IMR-90 (cell line): ENCODE measurements around the gene SARS2. TPM values are rescaled to one million over a fixed set of nuclear protein-coding genes. Genes with fewer than 3 reads are reported as not detected.

Experiments used
- ATAC-seq: fragments of 200-7000 bp; cut with Tn5 transposase; 2 replicates; pipeline ENCODE4 v1.9.1; 2020; ENCODE audit warnings: low read depth, mild to moderate bottlenecking, moderate library complexity
- BruUV-seq: library from RNA; stranded (reverse); fragments of 400-500 nt; replicated peaks from 2 replicates; lab custom pipeline; 2021; lab: Mats Ljungman, UMichigan
- CTCF ChIA-PET: fragments of 300-600 bp; formaldehyde crosslinking; extraction: SDS; loops from one replicate; lab custom pipeline; 2021; ENCODE audit warnings: antibody characterized with exemption; lab: Yijun Ruan, JAX
- POLR2A ChIA-PET: fragments of 300-600 bp; sonication (Branson Sonifier 250); formaldehyde crosslinking; loops from one replicate; lab custom pipeline; 2022; ENCODE audit warnings: antibody characterized with exemption; ENCODE audit not compliant: unreplicated experiment; lab: Charles Lee
- DNase-seq: peaks from one replicate; pipeline ENCODE4 v3.0.0; 2013
- H2AFZ ChIP-seq: replicated peaks from 2 replicates; pipeline ENCODE3; 2013; ENCODE audit warnings: low read length, mild to moderate bottlenecking; ENCODE audit not compliant: poor library complexity
- H2AK5ac ChIP-seq: 2 replicates; pipeline ENCODE4 v1.6.1; 2013; ENCODE audit warnings: low read depth, low read length, inconsistent platforms
- H2AK9ac ChIP-seq: replicated peaks from 2 replicates; pipeline ENCODE3; 2013; ENCODE audit warnings: mild to moderate bottlenecking, low read depth, low read length, moderate library complexity; ENCODE audit not compliant: poor library complexity
- H2BK120ac ChIP-seq: 2 replicates; pipeline ENCODE4 v1.6.1; 2013; ENCODE audit warnings: low read depth, low read length, inconsistent platforms
- H2BK15ac ChIP-seq: 3 replicates; pipeline ENCODE4 v1.6.1; 2013; ENCODE audit warnings: low read depth, low read length, inconsistent platforms
- H2BK20ac ChIP-seq: 2 replicates; pipeline ENCODE4 v1.6.1; 2013; ENCODE audit warnings: low read depth, mild to moderate bottlenecking, inconsistent platforms, low read length, moderate library complexity
- H2BK5ac ChIP-seq: 2 replicates; pipeline ENCODE4 v1.6.1; 2013; ENCODE audit warnings: mild to moderate bottlenecking, low read depth, low read length, inconsistent platforms; ENCODE audit not compliant: poor library complexity, severe bottlenecking
- H3K14ac ChIP-seq: replicated peaks from 2 replicates; pipeline ENCODE4 v1.6.1; 2013; ENCODE audit warnings: low read depth, low read length, inconsistent platforms
- H3K18ac ChIP-seq: 2 replicates; pipeline ENCODE4 v1.6.1; 2013; ENCODE audit warnings: low read depth, low read length, control low read depth
- H3K23ac ChIP-seq: 2 replicates; pipeline ENCODE4 v1.6.1; 2013; ENCODE audit warnings: low read depth, low read length, inconsistent platforms
- H3K27ac ChIP-seq: 2 replicates; pipeline ENCODE4 v1.5.1; 2013; ENCODE audit warnings: mild to moderate bottlenecking, control low read depth, low read length; ENCODE audit not compliant: insufficient read depth
- H3K27me3 ChIP-seq: 2 replicates; pipeline ENCODE4 v1.6.1; 2013; ENCODE audit warnings: low read length; ENCODE audit not compliant: control insufficient read depth, insufficient read depth
- H3K36me3 ChIP-seq: 2 replicates; pipeline ENCODE4 v1.6.1; 2013; ENCODE audit warnings: low read length, mixed read lengths; ENCODE audit not compliant: control insufficient read depth, insufficient read depth
- H3K4ac ChIP-seq: 2 replicates; pipeline ENCODE4 v1.6.1; 2013; ENCODE audit warnings: low read depth, low read length, inconsistent platforms
- H3K4me1 ChIP-seq: 2 replicates; pipeline ENCODE4 v1.6.1; 2013; ENCODE audit warnings: low read length, mixed read lengths; ENCODE audit not compliant: control insufficient read depth, insufficient read depth
- H3K4me2 ChIP-seq: 2 replicates; pipeline ENCODE4 v1.6.1; 2013; ENCODE audit warnings: low read depth, mild to moderate bottlenecking, control low read depth, low read length, moderate library complexity
- H3K4me3 ChIP-seq: 2 replicates; pipeline ENCODE4 v1.5.1; 2013; ENCODE audit warnings: low read depth, mild to moderate bottlenecking, control low read depth, low read length, moderate library complexity; ENCODE audit not compliant: insufficient read depth
- H3K56ac ChIP-seq: 2 replicates; pipeline ENCODE4 v1.6.1; 2013; ENCODE audit warnings: low read length, inconsistent platforms; ENCODE audit not compliant: insufficient read depth; ENCODE audit errors: extremely low read depth
- H3K79me1 ChIP-seq, 2 experiments: 2 replicates each; pipeline ENCODE4 v1.6.1; 2013; ENCODE audit warnings: low read length in 2 of 2, inconsistent platforms in 1 of 2, low read depth in 1 of 2
- H3K9ac ChIP-seq: 2 replicates; pipeline ENCODE4 v1.6.1; 2013; ENCODE audit warnings: low read depth, low read length, control low read depth
- H3K9me1 ChIP-seq: 2 replicates; pipeline ENCODE4 v1.6.1; 2013; ENCODE audit warnings: low read length, inconsistent platforms; ENCODE audit not compliant: insufficient read depth
- H3K9me3 ChIP-seq: 2 replicates; pipeline ENCODE4 v1.6.1; 2013; ENCODE audit warnings: low read length; ENCODE audit not compliant: control insufficient read depth, insufficient read depth
- H4K20me1 ChIP-seq: 2 replicates; pipeline ENCODE4 v1.6.1; 2013; ENCODE audit warnings: low read length, inconsistent platforms; ENCODE audit not compliant: insufficient read depth
- H4K5ac ChIP-seq: 2 replicates; pipeline ENCODE4 v1.6.1; 2013; ENCODE audit warnings: mild to moderate bottlenecking, low read depth, low read length, control low read depth
- H4K8ac ChIP-seq, 2 experiments: 2 replicates each; pipeline ENCODE4 v1.6.1; 2013; ENCODE audit warnings: low read depth in 2 of 2, low read length in 2 of 2, control low read depth in 1 of 2, inconsistent platforms in 1 of 2
- H4K91ac ChIP-seq: 2 replicates; pipeline ENCODE4 v1.6.1; 2013; ENCODE audit warnings: low read depth, low read length, inconsistent platforms; ENCODE audit not compliant: insufficient read depth
- BHLHE40 ChIP-seq: fragments of 150-350 bp; IDR thresholded peaks from 2 replicates; pipeline ENCODE4 v1.6.1; 2016; ENCODE audit warnings: mild to moderate bottlenecking, low read depth, low read length
- CEBPB ChIP-seq: IDR thresholded peaks from 2 replicates; pipeline ENCODE4 v1.6.1; 2012; ENCODE audit warnings: low read depth, low read length, improper control_type of control experiment
- CHD1 ChIP-seq: IDR thresholded peaks from 2 replicates; pipeline ENCODE4 v1.6.1; 2012; ENCODE audit warnings: low read depth, low read length, improper control_type of control experiment
- CTCF ChIP-seq: conservative IDR thresholded peaks from 2 replicates; pipeline ENCODE4 v1.5.1; 2012; ENCODE audit warnings: mild to moderate bottlenecking, low read depth, low read length, improper control_type of control experiment
- ELK1 ChIP-seq: fragments of 150-350 bp; IDR thresholded peaks from 2 replicates; pipeline ENCODE4 v1.6.1; 2016; ENCODE audit warnings: low read depth, mild to moderate bottlenecking, low read length, moderate library complexity, borderline replicate concordance
- FOS ChIP-seq: fragments of 150-350 bp; IDR thresholded peaks from 2 replicates; pipeline ENCODE4 v1.6.1; 2016; ENCODE audit warnings: low read depth, low read length
- MAZ ChIP-seq: IDR thresholded peaks from 2 replicates; pipeline ENCODE4 v1.6.1; 2012; ENCODE audit warnings: low read depth, mild to moderate bottlenecking, low read length, improper control_type of control experiment, moderate library complexity, borderline replicate concordance
- MXI1 ChIP-seq: IDR thresholded peaks from 2 replicates; pipeline ENCODE4 v1.6.1; 2012; ENCODE audit warnings: low read depth, mild to moderate bottlenecking, low read length, moderate library complexity, borderline replicate concordance
- NFE2L2 ChIP-seq: fragments of 150-350 bp; IDR thresholded peaks from 2 replicates; pipeline ENCODE4 v1.6.1; 2016; ENCODE audit warnings: low read depth, mild to moderate bottlenecking, low read length
- RAD21 ChIP-seq: IDR thresholded peaks from 2 replicates; pipeline ENCODE4 v1.6.1; 2012; ENCODE audit warnings: low read length, improper control_type of control experiment
- RCOR1 ChIP-seq: IDR thresholded peaks from 2 replicates; pipeline ENCODE4 v1.6.1; 2012; ENCODE audit warnings: mild to moderate bottlenecking, low read length, improper control_type of control experiment; ENCODE audit not compliant: insufficient replicate concordance
- RFX5 ChIP-seq: IDR thresholded peaks from 2 replicates; pipeline ENCODE4 v1.8.0; 2012; ENCODE audit warnings: low read depth, mild to moderate bottlenecking, low read length, moderate library complexity
- SMC3 ChIP-seq: fragments of 150-350 bp; IDR thresholded peaks from 2 replicates; pipeline ENCODE4 v1.6.1; 2016; ENCODE audit warnings: low read depth, mild to moderate bottlenecking, antibody characterized with exemption, low read length, moderate library complexity
- WGBS, 2 experiments: methylation state at CpG; one replicate each; pipeline versions ENCODE4 v1.1.5 to v1.1.7; 2013; ENCODE audit warnings: missing lambda C conversion rate in 2 of 2; ENCODE audit not compliant: insufficient read length in 1 of 2; ENCODE audit errors: extremely low coverage in 2 of 2; 5-methylcytosine and 5-hydroxymethylcytosine counted together
- dilution Hi-C: fragments of 300-500 bp; cut with HindIII; formaldehyde crosslinking; loops from one replicate; pipeline ENCODE4 v1.14.3; 2018; ENCODE audit warnings: low sequenced_read_pairs; ENCODE audit not compliant: unreplicated experiment
- in situ Hi-C: fragments of 300-500 bp; cut with MboI; formaldehyde crosslinking; loops from 3 replicates; pipeline ENCODE4 v1.14.3; 2019; ENCODE audit warnings: low sequenced_read_pairs, inconsistent platforms, mixed read lengths
- intact Hi-C: fragments of 100-400 bp; cut with micrococcal nuclease; formaldehyde crosslinking; loops from 2 replicates; pipeline ENCODE4 v1.10.0; 2022
- polyA plus RNA-seq, 3 experiments: library from polyadenylated mRNA; depleted of rRNA; stranded (reverse); fragments of >200 nt; gene quantifications; 2 replicates each; pipeline ENCODE4 v1.2.3, GENCODE V29; 2012; ENCODE audit warnings: low replicate concordance in 1 of 3
- total RNA-seq: library from RNA; depleted of rRNA; stranded (reverse); fragments of >200 nt; gene quantifications from 2 replicates; pipeline ENCODE4 v1.2.3, GENCODE V29; 2012
- TF ChIP-seq, protein P1 (sequence below): fragments of 150-350 bp; IDR thresholded peaks from 2 replicates; pipeline ENCODE4 v1.6.1; 2017; ENCODE audit warnings: mild to moderate bottlenecking, antibody characterized with exemption, low read length, low read depth

SARS2 gene
- total and polyA plus RNA-seq, 2 of the 4 experiments (the other 2 are of a cell fraction), result 10.8 to 33.4 TPM

GRCh38 chr19:38913958-38914357, 16.6 kb downstream of the SARS2 start:
- no peak overlapping the region for H3K18ac ChIP-seq
- no peak overlapping the region for H3K23ac ChIP-seq
- H3K79me1 ChIP-seq, result no peaks in the 10 kb centered on the region
- no peak overlapping the region for H3K27ac ChIP-seq
- no peak overlapping the region for H2AK9ac ChIP-seq
- ATAC-seq (no peak), DNase-seq (no peak)
- H4K8ac ChIP-seq, result no peak overlapping the region
- H4K5ac ChIP-seq, result no peak overlapping the region
- no peak overlapping the region for H2BK5ac ChIP-seq
- no peak overlapping the region for H2BK20ac ChIP-seq
- no peak overlapping the region for H2AFZ ChIP-seq
- H3K4me3 ChIP-seq, result no peak overlapping the region
- ChIA-PET POLR2A (no interaction called here), CTCF (no interaction called here)
- H3K14ac ChIP-seq, result no peak overlapping the region
- WGBS, 2 experiments, result 100% methylated on average over 1 of the region's 8 CpGs; no CpG with 5 or more reads in 1 of the 2 experiments
- TF ChIP-seq, protein P1, sequence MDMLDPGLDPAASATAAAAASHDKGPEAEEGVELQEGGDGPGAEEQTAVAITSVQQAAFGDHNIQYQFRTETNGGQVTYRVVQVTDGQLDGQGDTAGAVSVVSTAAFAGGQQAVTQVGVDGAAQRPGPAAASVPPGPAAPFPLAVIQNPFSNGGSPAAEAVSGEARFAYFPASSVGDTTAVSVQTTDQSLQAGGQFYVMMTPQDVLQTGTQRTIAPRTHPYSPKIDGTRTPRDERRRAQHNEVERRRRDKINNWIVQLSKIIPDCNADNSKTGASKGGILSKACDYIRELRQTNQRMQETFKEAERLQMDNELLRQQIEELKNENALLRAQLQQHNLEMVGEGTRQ, result no peak
- TF ChIP-seq NFE2L2, result no peak
- TF ChIP-seq FOS, result no peak
- TF ChIP-seq MAZ, result no peak
- TF ChIP-seq CTCF, result no peak
- TF ChIP-seq MXI1, result no peak
- TF ChIP-seq RCOR1, result no peak
- TF ChIP-seq SMC3, result no peak
- no peak for TF ChIP-seq RFX5
- TF ChIP-seq CHD1, result no peak
- no peak for TF ChIP-seq RAD21
- TF ChIP-seq BHLHE40, result no peak
- TF ChIP-seq CEBPB, result no peak
- no peak for TF ChIP-seq ELK1
- no peaks in the 10 kb centered on the region for H3K9me3 ChIP-seq
- H3K4me2 ChIP-seq, result no peak overlapping the region
- no peak overlapping the region for H2AK5ac ChIP-seq
- no peak overlapping the region for H2BK15ac ChIP-seq
- peaks cover 3% of the 10 kb centered on the region for H3K36me3 ChIP-seq
- dilution Hi-C loops, result no loop called here
- H3K27me3 ChIP-seq, result peaks cover 4% of the 10 kb centered on the region; the same call in 1 of the 2 replicates
- no peak overlapping the region for H4K91ac ChIP-seq
- no peak overlapping the region for H2BK120ac ChIP-seq
- intact Hi-C loops, result no loop called here
- BruUV-seq, result no TSS peak
- no peaks in the 10 kb centered on the region; the same call in 1 of the 2 replicates for H4K20me1 ChIP-seq
- in situ Hi-C loops, result loop anchor here (25.0 kb wide), 1 partner anchor 177 kb away; the partner anchor contains the start of gene CAPN12
- no peak overlapping the region for H3K9ac ChIP-seq
- H3K4me1 ChIP-seq, result no peaks in the 10 kb centered on the region
- H3K4ac ChIP-seq, result no peak overlapping the region
- no peak overlapping the region for H3K56ac ChIP-seq
- H3K9me1 ChIP-seq, result no peaks in the 10 kb centered on the region
